ENCODE measurements around the gene MAD1L1. TPM values are rescaled to one million over a fixed set of nuclear protein-coding genes. Genes with fewer than 3 reads are reported as not detected.

Gene MAD1L1
- total RNA-seq, 1 donor from 2014 or later, result 41.4 TPM

DNA sequence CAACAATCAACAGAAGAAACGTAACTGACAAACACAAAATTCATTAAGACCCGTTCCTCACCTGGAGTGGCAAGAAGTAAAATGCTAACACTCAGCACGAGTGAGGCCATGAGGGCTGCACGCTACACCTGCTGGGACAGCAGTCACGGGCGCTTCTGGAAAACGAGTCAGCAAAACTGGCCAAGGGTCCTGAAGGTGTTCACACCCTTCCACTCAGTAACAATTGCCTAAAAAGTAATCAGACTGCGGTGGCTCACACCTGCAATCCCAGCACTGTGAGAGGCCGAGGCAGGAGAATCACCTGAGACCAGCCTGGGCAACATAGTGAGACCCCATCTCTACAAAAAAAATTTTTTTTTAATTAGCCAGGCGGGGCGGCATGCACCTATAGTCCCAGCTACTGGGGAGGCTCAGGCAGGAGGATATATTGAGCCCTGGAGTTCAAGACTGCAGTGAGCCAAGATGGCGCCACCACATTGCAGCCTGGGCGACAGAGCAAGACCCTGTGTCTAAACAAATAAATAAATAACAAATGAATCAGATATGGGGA, 199.1 kb downstream of the MAD1L1 start:
- DNase-seq (ENCODE audit: low spot score), result no peak

DNA sequence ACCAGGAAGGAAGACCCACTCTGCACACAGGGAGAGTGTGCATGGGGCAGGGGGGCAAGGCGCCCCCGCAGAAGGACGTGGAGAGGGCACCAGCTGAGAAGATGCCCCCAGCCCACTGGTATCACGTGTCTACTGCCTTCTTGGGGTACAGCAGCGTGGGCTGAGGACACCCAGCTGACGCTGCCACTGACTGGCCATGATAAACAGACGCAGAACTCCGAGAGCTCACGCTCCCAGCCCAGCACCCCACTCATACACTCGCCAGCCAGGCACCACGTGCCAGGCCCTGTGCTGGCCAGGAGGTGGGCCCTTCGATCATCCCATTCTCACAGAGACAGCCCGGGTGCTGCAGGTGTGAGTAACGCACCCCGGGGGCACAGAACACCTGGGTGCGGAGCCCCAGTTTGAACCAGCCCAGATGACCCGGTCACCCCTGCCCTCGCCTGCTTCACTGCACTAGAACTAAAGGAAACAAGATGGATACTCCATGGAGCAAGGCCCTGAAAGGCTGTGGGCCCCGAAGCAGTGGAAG, 199.8 kb downstream of the MAD1L1 start:
- DNase-seq (ENCODE audit: low spot score), result no peak

DNA sequence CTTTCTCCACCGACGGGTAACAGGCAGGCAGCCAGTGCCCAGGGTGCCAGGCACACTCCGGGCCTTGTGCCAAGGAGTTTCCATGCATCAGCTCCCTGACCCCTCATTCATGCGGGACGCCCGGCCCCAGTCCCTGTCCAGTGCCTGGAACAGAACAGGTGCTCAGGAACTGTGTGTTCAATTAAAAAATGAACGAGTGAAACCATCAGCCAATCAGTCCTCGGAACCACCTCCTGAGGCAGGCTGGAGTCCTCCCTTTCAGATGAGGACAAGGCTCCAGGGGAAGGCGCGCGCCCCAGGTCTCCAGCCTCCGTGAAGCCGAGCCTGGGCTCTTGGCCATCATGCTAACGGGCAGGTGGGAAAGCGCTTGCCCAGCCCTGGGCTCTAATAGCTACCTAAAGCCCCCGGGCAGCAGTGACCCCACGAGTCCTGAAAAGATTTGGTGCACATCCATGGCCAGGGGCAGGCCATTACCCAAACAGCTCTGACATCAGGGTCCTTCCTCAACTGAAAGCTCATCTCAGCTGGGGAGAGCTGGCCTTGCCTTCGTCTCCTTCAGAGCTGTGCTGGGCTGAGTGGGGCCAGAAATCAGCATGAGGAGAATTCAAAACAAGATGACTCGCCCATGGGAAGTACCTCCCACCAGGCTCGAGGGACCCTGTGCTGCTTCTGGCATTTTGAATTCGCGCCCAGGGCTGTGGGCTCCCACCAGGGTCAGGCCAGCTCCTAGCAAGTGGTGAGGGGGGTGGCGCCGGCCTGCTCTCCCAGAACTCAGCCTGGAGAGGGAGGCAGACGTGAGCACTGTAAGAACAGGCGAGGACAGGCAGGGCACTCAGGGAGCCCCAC, 200.5 kb downstream of the MAD1L1 start:
- no peak for DNase-seq (ENCODE audit: low spot score)

DNA sequence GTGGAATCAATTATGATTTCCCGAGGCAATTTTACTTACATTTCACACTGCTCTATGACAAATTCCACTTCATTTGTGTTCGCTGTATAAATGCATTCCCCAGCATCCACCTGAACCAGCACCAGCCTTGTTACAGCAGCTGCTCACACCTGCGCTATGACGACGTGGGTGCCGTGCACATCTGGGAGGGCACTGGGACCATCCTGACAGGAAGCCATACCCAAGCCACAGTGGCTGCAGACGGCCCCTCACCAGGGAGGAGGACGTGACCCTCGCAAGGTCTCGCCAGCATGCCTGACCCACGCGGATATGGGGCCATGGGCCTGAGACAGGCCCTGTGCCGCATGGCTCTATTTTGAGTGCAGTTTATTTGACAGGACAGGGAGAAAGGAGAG, 201.3 kb downstream of the MAD1L1 start:
- no peak for DNase-seq (ENCODE audit: low spot score)

DNA sequence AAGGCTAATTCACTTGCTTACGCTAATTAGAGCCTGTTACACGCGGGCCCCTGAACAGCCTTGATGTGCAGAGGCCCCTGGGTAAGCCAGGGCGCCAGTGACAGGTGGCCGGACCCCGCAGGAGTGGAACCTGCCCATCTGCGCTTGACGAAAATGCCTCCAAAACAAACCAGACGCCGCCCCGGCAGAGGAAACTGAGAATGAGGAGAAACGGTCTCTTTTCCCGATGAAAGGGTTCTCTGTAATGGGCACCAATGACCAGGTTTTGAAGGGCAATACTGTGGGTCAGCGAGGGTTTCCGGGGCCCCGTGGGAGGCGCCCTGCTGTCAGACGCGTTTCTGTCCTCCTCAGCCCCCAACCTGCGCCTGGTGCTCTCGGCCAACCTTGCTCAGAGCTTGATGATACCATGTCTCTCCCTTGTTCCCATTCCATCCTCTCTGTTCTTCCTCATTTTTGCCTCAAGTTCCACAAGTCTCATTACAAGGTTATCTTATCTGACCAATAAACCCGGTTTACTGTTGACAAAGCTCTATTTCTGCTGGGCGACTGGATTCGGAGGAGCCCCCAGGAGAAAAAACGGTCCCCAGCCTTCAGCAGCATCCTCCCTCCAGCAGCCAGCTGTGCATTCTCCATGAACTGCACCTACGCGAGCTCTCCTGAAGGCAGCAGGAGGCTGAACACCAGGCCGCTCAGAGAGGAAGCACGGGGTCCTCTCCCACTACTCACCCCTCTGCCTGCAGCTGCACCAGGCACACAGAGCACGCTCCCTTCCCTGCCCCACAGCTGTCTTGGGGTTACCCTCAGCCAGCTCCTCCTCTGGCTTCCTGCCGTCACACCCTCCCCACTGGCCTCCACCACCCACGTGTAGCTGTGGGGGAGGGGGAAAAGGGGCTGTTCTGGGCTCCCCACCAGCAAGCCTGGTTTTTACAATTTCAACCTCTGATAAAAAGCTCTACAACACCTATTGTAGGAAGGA, 202.0 kb downstream of the MAD1L1 start:
- no peak for DNase-seq (ENCODE audit: low spot score)

DNA sequence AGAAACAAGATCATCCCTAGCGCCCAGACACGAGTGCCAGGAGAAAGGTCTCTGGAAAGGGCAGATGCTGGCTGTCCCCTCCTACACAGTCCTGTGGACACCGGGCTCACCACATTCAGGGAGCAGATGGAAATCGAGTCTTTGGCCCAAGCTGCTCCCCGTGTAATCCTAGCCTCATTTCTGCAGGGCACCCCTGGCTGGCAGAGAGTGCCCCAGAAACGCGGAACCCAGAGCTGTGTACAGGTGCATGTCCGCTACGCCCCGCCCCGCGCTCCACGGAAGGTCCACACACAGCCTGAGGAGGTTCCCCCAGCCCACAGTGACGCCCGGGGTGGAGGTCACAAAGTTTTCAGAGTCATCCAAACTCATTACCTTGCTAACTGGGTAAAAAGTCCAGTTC, 202.8 kb downstream of the MAD1L1 start:
- DNase-seq (ENCODE audit: low spot score), result no peak

DNA sequence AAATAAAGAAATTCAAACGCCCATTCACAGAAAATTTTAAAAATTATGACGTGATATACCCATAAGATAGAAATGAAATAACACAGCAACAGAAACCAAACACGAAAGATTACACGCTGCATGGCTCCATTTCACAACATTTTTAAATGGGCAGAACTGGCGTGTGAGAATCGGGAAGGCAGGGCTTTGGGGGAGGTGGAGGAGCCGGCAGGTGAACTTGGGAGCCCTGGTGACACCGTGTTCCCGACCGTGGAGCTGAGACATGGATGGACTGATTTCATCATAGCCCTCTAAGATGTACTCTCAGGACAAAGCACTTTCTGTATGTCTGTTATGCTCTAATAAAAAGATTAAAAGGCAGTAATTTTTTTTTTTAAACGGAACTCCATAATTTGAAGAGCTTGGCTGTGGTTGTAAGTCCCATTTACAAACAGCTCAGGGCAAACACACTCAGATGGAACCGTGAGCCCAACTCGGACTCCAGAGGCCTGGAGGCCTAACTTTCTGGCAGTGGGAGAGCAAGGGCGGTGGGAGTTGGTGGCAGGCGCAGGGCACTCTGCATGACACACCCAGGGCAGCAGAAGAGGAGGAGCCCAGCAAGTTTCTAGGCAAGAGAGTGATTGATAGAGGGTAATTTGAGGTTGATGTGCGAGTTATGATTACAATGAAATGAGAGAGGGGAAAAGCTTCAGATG, 203.4 kb downstream of the MAD1L1 start:
- no peak for DNase-seq (ENCODE audit: low spot score)

DNA sequence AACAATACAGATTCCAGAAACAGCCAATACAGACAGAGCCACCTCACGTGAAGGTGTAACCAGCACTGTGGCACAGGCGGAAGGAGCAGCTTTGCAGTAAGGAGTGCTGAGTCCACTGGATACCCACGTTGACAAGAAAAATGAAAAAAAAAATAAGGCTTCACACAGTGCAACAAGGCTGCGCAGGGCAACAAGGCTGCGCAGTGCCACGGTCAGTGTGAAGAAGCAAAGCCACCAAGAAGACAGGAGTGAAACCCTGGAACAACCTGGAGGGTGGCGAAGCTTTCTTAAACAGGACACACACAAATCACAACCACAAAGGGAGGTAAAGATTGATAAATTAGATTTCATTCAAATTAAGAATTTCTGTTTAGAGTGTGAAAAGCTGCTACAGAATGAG, 204.0 kb downstream of the MAD1L1 start:
- no peak for DNase-seq (ENCODE audit: low spot score)

DNA sequence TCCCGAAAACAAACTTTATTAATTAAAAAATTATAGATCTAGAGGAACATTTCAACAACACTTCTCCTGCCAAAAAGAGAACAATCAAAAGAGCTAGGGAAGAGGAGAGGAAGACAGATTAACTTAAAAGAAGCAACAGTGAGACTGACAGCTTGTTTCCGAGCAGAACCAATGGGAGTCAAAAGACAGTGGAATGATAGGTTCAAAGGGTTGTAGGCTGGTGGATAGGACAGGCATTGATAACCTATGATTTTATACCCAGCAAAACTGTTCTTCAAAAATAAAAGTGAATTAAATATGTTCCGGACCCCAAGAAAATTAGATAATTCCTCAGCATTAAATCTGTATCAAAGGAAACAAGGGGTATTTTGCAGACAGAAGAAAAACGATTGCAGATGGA, 207.6 kb downstream of the MAD1L1 start:
- DNase-seq (ENCODE audit: low spot score), result no peak

DNA sequence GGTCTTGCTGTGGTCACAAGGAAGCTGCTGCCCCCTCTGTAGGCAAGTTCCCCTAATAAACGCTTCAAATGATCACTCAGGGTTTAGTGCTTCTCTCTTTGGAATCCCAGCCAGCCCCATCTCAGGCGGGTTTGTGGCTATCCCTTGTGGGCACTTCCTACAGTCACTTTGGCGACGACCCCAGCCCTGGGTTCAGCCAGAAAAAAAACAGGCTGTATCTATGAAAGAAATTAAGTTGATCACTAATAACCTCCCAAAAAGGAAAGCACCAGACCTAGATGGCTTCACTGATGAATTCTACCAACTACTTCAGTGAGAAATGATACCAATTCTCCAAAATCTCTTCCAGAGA, 208.2 kb downstream of the MAD1L1 start:
- no peak for DNase-seq (ENCODE audit: low spot score)

DNA sequence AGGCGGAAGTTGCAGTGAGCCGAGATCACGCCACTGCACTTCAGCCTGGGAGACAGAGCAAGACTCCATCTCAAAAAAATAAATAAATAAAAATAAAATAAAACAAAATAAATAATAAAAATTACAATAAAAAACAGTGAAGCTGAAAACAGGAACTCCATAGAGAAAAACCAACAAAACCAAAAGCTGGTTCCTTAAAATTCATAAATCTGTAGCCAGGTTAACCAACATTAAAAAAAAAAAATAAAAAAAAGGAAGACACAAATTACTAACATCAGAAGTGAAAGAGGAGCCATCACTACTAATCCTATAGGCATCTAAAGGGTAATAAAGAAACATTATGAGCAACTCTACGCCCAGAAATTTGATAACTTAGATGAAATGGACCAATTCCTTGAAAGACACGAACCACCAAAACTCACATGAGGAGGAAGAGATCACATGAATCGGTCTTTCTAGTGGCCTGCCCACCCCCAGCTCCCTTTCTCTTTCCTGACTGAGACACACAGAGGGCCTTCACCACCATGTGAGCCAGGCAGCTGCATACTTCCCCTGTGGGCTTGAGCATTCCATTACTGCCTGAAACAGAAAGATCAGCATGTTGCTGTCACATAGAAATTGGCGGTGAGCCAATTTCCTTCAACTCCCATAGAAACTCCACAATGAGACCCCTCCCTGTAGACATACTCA, 208.7 kb downstream of the MAD1L1 start:
- no peak for DNase-seq (ENCODE audit: low spot score)

DNA sequence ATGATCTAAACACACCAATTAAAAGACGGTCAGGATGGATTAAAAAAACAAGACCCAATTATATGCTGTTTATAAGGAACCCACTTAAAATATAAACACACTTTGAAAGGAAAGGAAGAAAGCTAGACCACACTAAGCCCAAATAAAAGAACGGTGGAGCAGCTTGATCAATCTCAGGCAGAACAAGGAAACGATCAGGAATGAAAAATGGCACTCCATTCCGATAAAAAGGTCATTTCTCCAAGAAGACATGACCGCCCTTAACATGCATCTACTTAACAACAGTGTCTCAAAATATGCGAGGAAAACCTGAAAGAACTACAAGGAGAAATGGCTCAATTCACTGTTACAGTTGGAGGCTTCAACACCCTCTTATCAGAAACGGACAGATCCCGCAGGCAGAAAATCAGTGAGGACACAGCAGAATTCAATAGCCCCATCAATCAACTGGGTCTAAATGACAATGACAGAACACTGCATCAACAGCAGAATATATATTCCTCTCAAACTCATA, 210.0 kb downstream of the MAD1L1 start:
- no peak for DNase-seq (ENCODE audit: low spot score)

DNA sequence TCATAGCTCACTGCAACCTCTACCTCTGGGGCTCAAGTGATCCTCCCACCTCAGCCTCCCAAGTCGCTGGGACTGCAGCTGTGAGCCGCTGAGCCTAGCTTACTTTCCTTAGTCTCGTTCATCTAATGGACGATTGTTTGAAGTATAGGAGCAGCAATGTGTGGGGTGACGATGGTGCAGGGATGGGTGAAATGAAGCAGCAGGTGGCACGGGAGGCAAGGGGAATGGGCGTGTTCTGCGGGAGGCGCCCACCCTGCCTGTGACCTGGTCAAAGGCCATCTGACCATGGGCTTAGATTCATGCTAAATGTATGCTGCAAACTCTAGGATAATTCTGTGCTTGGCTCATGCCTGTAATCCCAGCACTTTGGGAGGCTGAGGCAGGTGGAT, 210.7 kb downstream of the MAD1L1 start:
- DNase-seq (ENCODE audit: low spot score), result no peak

DNA sequence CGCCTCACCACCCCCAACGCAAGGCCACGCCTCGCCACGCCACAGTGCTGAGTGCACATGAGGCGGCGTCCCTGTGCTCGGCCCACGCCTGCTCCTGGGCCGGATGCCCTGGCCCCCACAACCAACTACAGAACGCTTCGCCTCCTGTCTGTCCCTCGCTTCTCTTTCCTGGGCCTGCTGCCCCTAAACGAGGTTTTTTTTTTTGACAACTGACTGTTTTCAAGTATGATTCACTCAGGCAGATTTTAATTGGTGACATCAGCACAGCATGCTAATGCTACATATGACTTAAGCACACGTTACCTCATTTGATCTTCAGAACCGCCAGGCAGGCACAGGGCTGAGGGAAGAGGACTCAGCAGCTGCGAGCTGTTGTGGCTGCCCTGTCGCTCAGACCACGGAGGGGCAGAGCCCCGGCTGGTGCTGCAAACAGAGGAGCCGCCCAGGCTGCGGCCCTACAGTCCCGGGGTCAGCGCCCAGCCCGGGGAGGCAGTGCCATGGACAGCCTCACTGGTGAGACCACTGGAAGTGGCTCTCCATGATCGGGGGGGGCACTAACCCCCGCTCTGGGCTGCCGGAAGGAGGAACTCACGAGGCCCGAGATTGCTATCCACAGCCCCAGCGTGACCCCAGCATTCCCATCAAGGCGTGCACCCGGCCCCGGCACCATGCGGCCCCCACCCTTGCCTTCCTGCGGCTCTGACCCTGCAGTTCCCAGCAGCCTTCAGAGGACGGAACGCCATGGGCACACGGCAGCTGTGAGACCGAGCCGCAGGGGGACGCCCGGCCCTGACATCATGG, 212.8 kb downstream of the MAD1L1 start:
- DNase-seq (ENCODE audit: low spot score), result peak; percentile 63

DNA sequence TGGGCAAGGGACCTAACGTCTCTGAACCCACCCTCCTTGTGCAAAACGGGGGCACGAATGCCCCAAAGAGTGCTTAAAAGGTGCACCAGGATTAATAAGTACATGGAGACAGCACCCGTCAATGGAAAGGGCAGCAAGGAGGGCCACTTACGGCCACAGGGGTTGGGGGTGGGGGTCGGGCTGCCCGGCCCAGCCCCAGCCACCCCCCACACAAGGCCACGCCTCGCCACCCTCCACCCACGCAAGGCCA, 213.4 kb downstream of the MAD1L1 start:
- no peak for DNase-seq (ENCODE audit: low spot score)

DNA sequence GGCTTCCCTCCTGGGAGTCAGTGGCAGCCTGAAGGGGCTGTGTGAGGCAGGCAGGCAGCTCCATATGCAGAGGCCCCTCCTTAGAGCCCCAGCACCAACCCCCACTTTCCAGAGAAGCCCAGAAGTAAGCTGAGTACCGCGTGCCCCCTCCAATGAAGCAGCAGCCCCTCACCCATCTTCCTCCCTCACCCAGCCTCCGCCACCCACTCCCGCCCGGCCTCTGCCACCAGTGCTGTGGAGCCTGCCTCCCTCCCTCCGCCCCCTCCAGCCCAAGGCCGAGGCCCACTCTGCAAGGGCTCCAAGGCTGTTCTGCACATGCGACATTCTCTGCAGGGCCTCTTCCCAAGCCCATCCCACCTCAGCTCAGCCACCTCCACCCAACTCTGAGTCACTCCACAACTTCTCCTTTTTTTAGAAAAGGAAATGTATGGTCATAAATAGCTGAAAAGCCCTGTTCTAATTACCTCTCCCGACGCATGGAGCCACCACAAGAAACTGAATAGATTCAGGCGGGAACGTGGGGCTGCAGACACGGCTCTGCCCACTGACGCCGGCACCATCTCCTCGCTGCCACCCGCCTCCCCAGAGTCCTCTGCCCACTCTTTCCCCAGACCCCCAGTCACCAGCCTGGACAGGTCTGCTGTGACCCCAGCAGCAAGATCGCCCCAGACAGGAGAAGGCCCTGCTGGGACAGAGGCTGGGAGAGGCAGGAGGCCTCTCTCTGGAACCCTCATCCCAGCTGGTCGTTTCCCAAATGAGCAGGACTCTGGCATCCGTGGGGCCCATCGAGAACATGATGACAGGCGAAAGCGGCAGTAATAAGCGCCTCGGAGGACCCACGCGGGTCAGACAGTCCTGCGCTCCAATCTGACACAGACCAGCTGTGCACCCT, 213.9 kb downstream of the MAD1L1 start:
- no peak for DNase-seq (ENCODE audit: low spot score)

DNA sequence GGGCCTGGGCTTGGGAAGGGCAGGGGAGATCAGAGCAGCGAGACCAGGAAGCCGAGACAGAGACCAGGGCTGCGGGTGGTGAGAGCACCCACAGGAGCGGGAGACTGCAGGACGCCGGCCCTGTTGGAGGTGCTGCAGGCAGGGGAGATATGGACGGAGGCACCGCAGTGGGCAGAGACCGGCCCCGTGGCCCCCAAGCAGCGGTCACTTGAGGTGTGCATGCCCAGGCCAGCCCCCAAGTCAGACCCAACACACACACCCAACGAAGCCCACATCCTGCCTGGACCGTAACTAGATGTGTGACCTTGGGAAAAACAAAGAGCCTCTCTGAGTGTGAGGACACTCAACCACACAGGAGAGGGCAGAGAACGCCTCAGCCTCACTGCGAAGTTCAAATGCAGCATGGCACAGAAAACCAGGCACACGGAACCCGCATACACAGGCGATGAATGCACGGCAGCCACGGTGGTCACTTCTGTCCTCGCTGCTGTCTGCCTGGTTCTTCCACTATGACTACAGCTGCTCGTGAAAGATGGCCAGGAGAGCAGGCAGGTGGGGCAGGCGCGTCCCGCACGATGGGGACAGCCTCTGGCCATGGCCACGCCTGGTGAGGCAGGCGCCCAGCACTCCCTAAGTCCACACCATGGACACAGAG, 214.7 kb downstream of the MAD1L1 start:
- DNase-seq (ENCODE audit: low spot score), result no peak

DNA sequence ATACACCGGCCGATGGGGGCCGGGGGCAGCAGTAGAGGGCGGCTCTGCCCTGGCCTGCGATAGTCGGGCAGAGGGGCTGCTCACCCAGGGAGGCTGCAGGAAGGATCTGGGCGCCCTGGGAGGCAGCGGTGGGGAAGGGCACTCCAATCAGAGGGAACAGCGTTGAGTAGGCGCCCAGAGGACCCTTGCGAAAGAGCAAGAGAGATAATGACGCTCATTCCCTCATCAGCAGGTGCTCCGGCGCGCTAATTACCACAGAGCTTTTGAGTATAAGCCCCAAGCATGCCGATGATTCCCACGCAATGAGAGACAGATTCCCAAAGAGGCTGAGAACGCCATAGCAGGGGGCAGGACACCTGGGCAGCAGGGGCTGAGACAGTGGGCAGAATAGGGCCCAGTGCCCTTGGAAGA, 215.3 kb downstream of the MAD1L1 start:
- no peak for DNase-seq (ENCODE audit: low spot score)

All from ureter (tissue), 1 donor.